HepG2 (cell line): ENCODE results near the gene CDK6. TPM values are rescaled to one million over a fixed set of nuclear protein-coding genes. Genes with fewer than 3 reads are reported as not detected.
A peak's percentile ranks its signal among the peaks of the same experiment; 100 is the strongest.

Experiments
- ARID3A ChIP-seq: IDR thresholded peaks from 2 replicates; pipeline ENCODE4 v1.6.1; 2012; ENCODE audit warnings: low read depth, low read length, improper control_type of control experiment
- HMGA1 ChIP-seq: sonication (generic); formaldehyde crosslinking; conservative IDR thresholded peaks from 2 replicates; pipeline ENCODE4 v1.4.0; 2020; ENCODE audit warnings: missing genetic modification reagents
- HOXA5 ChIP-seq: sonication (generic); formaldehyde crosslinking; IDR thresholded peaks from 2 replicates; pipeline ENCODE4 v1.4.0; 2020; ENCODE audit warnings: missing genetic modification reagents
- MTA3 ChIP-seq: sonication (generic); formaldehyde crosslinking; IDR thresholded peaks from 2 replicates; pipeline ENCODE4 v1.4.0; 2020; ENCODE audit warnings: missing genetic modification reagents
- MYNN ChIP-seq: sonication (generic); formaldehyde crosslinking; IDR thresholded peaks from 2 replicates; pipeline ENCODE4 v1.4.0; 2020; ENCODE audit warnings: mild to moderate bottlenecking, low read depth, missing genetic modification reagents
- NAIF1 ChIP-seq: sonication (generic); formaldehyde crosslinking; IDR thresholded peaks from 2 replicates; pipeline ENCODE4 v1.5.0; 2020; ENCODE audit warnings: mild to moderate bottlenecking, missing genetic modification reagents, borderline replicate concordance
- NR1H2 ChIP-seq: sonication (generic); formaldehyde crosslinking; IDR thresholded peaks from 2 replicates; pipeline ENCODE4 v1.8.1; 2022; ENCODE audit warnings: low read depth, missing genetic modification reagents, borderline replicate concordance
- SAP130 ChIP-seq: IDR thresholded peaks from 2 replicates; pipeline ENCODE4 v1.6.1; 2016; ENCODE audit warnings: low read depth
- TCF7L2 ChIP-seq: IDR thresholded peaks from 2 replicates; pipeline ENCODE4 v1.6.1; 2011; ENCODE audit warnings: mild to moderate bottlenecking, low read depth, low read length, moderate library complexity
- ZBTB43 ChIP-seq: sonication (generic); formaldehyde crosslinking; conservative IDR thresholded peaks from 2 replicates; pipeline ENCODE4 v1.4.0; 2020; ENCODE audit warnings: missing genetic modification reagents
- ZNF326 ChIP-seq: sonication (generic); formaldehyde crosslinking; IDR thresholded peaks from 2 replicates; pipeline ENCODE4 v1.4.0; 2020; ENCODE audit warnings: missing genetic modification reagents, borderline replicate concordance
- ZNF710 ChIP-seq: sonication (generic); formaldehyde crosslinking; IDR thresholded peaks from 2 replicates; pipeline ENCODE4 v1.5.0; 2020; ENCODE audit warnings: mild to moderate bottlenecking, missing genetic modification reagents, borderline replicate concordance
- ZSCAN20 ChIP-seq: sonication (generic); formaldehyde crosslinking; IDR thresholded peaks from 2 replicates; pipeline ENCODE4 v1.4.0; 2020; ENCODE audit warnings: missing genetic modification reagents, mild to moderate bottlenecking, borderline replicate concordance
- ZSCAN29 ChIP-seq: sonication (generic); formaldehyde crosslinking; conservative IDR thresholded peaks from 2 replicates; pipeline ENCODE4 v1.4.0; 2020; ENCODE audit warnings: mild to moderate bottlenecking, missing genetic modification reagents
- polyA plus RNA-seq, 8 experiments: library from polyadenylated mRNA; depleted of rRNA in 3 of 8; stranded (reverse) in 7 of 8; unstranded in 1 of 8; fragments of >200 nt; fragmentation: Illumina TruSeq in 4 of 8; extraction: Trizol in 4 of 8; gene quantifications; 2 replicates each; pipeline versions ENCODE4 v1.2.1 to v1.2.3, GENCODE V29; 2011 to 2016; ENCODE audit warnings: low read depth in 4 of 8, missing spikeins in 1 of 8, mixed read lengths in 1 of 8; ENCODE audit not compliant: insufficient read depth in 1 of 8
- total RNA-seq, 5 experiments: library from RNA; depleted of rRNA; stranded (reverse); fragments of >200 nt; fragmentation: Illumina TruSeq; extraction: Trizol; gene quantifications; 2 replicates each; pipeline ENCODE4 v1.2.3, GENCODE V29; 2016; ENCODE audit warnings: low read depth in 1 of 5
- TF ChIP-seq, protein P1 (sequence below): sonication (generic); formaldehyde crosslinking; IDR thresholded peaks from 2 replicates; pipeline ENCODE4 v1.4.0; 2020; ENCODE audit warnings: missing genetic modification reagents, mild to moderate bottlenecking, borderline replicate concordance
- TF ChIP-seq, protein P2 (sequence below): sonication (generic); formaldehyde crosslinking; IDR thresholded peaks from 2 replicates; pipeline ENCODE4 v1.4.0; 2020; ENCODE audit warnings: mild to moderate bottlenecking, missing genetic modification reagents, borderline replicate concordance

Gene CDK6
- total and polyA plus RNA-seq, 2 of the 13 experiments (the other 11 are each of a cell fraction or from before 2014, with no cell fraction given): 34.6 to 90.8 TPM

DNA sequence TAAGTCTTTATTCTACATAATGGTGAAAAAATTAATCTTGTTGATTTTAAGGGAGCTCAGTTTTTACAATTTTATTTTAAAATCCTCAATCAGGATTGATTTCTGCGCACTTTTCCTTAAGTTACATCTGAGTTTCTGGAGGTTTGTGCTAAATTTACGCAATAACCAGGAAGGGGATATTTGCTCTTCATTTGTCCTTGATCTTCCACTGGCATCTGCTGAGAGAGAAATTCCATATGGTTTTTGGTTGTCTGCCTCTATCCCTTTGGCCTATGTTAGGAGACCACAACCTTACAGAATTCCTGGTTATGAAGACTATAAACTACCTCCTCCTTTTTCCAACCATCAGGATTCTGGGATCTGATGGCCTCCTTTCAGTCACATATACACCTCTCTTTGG lies 20.1 kb upstream of the CDK6 start (continued):
- TF ChIP-seq ZNF710 (CRISPR knock-in tag): no peak
- no peak for TF ChIP-seq HMGA1 (CRISPR knock-in tag)
- no peak for TF ChIP-seq NR1H2
- TF ChIP-seq SAP130 (CRISPR knock-in tag): 0 out of 2 replicates have a peak, but pooled peaks have one; percentile 16
- TF ChIP-seq NAIF1: no peak
- no peak for TF ChIP-seq MYNN (CRISPR knock-in tag)
- TF ChIP-seq MTA3: no peak
- TF ChIP-seq ZSCAN20 (CRISPR knock-in tag): no peak
- no peak for TF ChIP-seq TCF7L2
- no peak for TF ChIP-seq HOXA5 (CRISPR knock-in tag)
- TF ChIP-seq, protein P1, sequence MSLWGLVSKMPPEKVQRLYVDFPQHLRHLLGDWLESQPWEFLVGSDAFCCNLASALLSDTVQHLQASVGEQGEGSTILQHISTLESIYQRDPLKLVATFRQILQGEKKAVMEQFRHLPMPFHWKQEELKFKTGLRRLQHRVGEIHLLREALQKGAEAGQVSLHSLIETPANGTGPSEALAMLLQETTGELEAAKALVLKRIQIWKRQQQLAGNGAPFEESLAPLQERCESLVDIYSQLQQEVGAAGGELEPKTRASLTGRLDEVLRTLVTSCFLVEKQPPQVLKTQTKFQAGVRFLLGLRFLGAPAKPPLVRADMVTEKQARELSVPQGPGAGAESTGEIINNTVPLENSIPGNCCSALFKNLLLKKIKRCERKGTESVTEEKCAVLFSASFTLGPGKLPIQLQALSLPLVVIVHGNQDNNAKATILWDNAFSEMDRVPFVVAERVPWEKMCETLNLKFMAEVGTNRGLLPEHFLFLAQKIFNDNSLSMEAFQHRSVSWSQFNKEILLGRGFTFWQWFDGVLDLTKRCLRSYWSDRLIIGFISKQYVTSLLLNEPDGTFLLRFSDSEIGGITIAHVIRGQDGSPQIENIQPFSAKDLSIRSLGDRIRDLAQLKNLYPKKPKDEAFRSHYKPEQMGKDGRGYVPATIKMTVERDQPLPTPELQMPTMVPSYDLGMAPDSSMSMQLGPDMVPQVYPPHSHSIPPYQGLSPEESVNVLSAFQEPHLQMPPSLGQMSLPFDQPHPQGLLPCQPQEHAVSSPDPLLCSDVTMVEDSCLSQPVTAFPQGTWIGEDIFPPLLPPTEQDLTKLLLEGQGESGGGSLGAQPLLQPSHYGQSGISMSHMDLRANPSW (CRISPR knock-in tag): no peak
- no peak for TF ChIP-seq ZBTB43
- TF ChIP-seq ZNF326: no peak
- TF ChIP-seq ZSCAN29 (CRISPR knock-in tag): no peak
- TF ChIP-seq, protein P2, sequence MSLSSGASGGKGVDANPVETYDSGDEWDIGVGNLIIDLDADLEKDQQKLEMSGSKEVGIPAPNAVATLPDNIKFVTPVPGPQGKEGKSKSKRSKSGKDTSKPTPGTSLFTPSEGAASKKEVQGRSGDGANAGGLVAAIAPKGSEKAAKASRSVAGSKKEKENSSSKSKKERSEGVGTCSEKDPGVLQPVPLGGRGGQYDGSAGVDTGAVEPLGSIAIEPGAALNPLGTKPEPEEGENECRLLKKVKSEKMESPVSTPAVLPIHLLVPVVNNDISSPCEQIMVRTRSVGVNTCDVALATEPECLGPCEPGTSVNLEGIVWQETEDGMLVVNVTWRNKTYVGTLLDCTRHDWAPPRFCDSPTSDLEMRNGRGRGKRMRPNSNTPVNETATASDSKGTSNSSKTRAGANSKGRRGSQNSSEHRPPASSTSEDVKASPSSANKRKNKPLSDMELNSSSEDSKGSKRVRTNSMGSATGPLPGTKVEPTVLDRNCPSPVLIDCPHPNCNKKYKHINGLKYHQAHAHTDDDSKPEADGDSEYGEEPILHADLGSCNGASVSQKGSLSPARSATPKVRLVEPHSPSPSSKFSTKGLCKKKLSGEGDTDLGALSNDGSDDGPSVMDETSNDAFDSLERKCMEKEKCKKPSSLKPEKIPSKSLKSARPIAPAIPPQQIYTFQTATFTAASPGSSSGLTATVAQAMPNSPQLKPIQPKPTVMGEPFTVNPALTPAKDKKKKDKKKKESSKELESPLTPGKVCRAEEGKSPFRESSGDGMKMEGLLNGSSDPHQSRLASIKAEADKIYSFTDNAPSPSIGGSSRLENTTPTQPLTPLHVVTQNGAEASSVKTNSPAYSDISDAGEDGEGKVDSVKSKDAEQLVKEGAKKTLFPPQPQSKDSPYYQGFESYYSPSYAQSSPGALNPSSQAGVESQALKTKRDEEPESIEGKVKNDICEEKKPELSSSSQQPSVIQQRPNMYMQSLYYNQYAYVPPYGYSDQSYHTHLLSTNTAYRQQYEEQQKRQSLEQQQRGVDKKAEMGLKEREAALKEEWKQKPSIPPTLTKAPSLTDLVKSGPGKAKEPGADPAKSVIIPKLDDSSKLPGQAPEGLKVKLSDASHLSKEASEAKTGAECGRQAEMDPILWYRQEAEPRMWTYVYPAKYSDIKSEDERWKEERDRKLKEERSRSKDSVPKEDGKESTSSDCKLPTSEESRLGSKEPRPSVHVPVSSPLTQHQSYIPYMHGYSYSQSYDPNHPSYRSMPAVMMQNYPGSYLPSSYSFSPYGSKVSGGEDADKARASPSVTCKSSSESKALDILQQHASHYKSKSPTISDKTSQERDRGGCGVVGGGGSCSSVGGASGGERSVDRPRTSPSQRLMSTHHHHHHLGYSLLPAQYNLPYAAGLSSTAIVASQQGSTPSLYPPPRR (CRISPR knock-in tag): no peak
- TF ChIP-seq ARID3A: no peak
